GM19193 (cell line): Measurements from ENCODE around the gene MYO5A.

Experiments
- POLR2A ChIP-seq: IDR thresholded peaks from 4 replicates; pipeline ENCODE4 v1.6.1; 2011; ENCODE audit not compliant: insufficient read depth, insufficient read length; ENCODE audit errors: extremely low read depth

The MYO5A gene

GRCh38 chr15:52515343-52515742 is 13.3 kb downstream of the MYO5A start:
- TF ChIP-seq POLR2A, result no peak

GRCh38 chr15:52514482-52514881 is 14.2 kb downstream of the MYO5A start:
- no peak for TF ChIP-seq POLR2A

- no peak for TF ChIP-seq POLR2A
Measured at GRCh38 chr15:52511084-52511483, 17.6 kb downstream of the MYO5A start.

GRCh38 chr15:52509500-52510245 is 19.0 kb downstream of the MYO5A start:
- TF ChIP-seq POLR2A, result no peak

GRCh38 chr15:52506549-52506948 is 22.1 kb downstream of the MYO5A start:
- TF ChIP-seq POLR2A, result no peak

GRCh38 chr15:52505151-52505550 is 23.5 kb downstream of the MYO5A start:
- no peak for TF ChIP-seq POLR2A

- no peak for TF ChIP-seq POLR2A
Measured at GRCh38 chr15:52503788-52504496, 24.7 kb downstream of the MYO5A start.

- TF ChIP-seq POLR2A, result no peak
Measured at GRCh38 chr15:52502608-52503007, 26.1 kb downstream of the MYO5A start.

- no peak for TF ChIP-seq POLR2A
Measured at GRCh38 chr15:52499506-52499905, 29.2 kb downstream of the MYO5A start.

GRCh38 chr15:52498706-52499105 is 30.0 kb downstream of the MYO5A start:
- no peak for TF ChIP-seq POLR2A

GRCh38 chr15:52496776-52497470 is 31.8 kb downstream of the MYO5A start:
- TF ChIP-seq POLR2A, result no peak

- TF ChIP-seq POLR2A, result no peak
Measured at GRCh38 chr15:52496175-52496574, 32.5 kb downstream of the MYO5A start.

GRCh38 chr15:52495125-52495524 is 33.6 kb downstream of the MYO5A start:
- no peak for TF ChIP-seq POLR2A

- no peak for TF ChIP-seq POLR2A
Measured at GRCh38 chr15:52493968-52494367, 34.7 kb downstream of the MYO5A start.

- TF ChIP-seq POLR2A, result no peak
Measured at GRCh38 chr15:52492132-52492531, 36.5 kb downstream of the MYO5A start.

GRCh38 chr15:52491472-52491871 is 37.2 kb downstream of the MYO5A start:
- TF ChIP-seq POLR2A, result no peak
